GM19452 (cell line): ENCODE results near the gene RAB8A.
"Not testable (repeated sequence)": the region's sequence is repeated elsewhere in the genome, so short reads cannot be mapped to it uniquely, and the experiment has no call there.

ENCODE experiments used
- ATAC-seq: cut with Tn5 transposase; IDR thresholded peaks from one replicate; pipeline ENCODE4 v1.9.1; 2021; ENCODE audit not compliant: unreplicated experiment

RAB8A gene

DNA sequence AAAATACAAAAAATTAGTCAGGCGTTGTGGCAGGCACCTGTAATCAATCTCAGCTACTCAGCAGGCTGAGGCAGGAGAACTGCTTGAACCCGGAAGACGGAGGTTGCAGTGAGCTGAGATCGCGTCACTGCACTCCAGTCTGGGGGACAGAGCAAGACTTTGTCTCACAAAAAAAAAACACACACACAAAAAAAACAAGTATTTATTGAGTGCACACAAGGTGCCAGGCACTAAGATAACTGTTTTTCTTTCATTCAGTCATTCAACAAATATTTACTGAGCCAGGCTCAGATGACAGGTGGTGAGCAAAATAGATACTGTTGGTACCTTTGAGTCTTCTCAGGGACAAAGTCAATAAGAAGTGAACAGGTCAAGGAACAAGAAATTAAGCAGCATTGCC lies 55.4 kb downstream of the RAB8A start:
- ATAC-seq: no peak

DNA sequence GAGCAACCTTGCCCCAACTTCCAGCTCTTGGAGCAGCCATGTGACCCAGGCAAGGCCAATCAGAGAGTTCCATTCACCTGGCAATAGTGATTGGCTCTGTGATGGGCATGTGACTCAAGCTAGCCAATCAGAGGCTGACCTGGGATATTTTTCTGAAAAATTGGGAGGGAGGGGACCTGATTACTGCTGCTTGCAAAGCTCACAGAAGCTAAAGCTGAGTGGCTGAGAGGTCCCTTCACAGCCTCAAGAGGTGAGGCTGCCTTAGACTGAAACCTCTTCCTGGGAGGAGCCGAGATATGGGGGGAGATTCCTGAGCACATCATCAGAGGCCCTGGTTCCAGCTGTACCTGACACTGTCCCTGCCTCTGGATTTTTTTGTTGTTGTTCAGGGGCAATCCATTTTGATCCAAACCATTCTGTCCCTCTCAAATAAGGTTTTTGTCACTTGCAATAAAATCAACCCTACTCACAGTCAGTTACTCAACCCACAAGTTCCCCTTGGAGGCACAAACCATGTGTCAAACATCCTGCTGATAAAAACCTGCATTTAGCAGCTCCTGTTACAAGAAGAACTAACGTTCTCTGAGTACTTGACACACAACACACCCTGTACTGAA lies 56.9 kb downstream of the RAB8A start:
- no peak for ATAC-seq

GRCh38 chr19:16170134-16170533 lies 58.4 kb downstream of the RAB8A start:
- no peak for ATAC-seq

GRCh38 chr19:16175954-16176353 lies 64.3 kb downstream of the RAB8A start:
- ATAC-seq: no peak

- ATAC-seq: not testable (repeated sequence)
These were observed 67.2 kb downstream of the RAB8A start for GRCh38 chr19:16178866-16179265.

GRCh38 chr19:16180611-16181010 lies 68.9 kb downstream of the RAB8A start:
- no peak for ATAC-seq
